GM12878 (cell line): ENCODE measurements around the gene PSRC1.

Experiments used
- BCL11A ChIP-seq: IDR thresholded peaks from 2 replicates; pipeline ENCODE4 v1.6.1; 2011; ENCODE audit warnings: low read depth, low read length
- CBX5 ChIP-seq: sonication (generic); IDR thresholded peaks from 2 replicates; pipeline ENCODE4 v1.6.1; 2016; ENCODE audit warnings: low read depth, moderate library complexity, mild to moderate bottlenecking, inconsistent platforms
- CHD2 ChIP-seq: IDR thresholded peaks from 2 replicates; pipeline ENCODE4 v1.6.1; 2011; ENCODE audit warnings: low read depth, low read length, improper control_type of control experiment, borderline replicate concordance
- HDGF ChIP-seq: fragments of 450-650 bp; IDR thresholded peaks from 2 replicates; pipeline ENCODE4 v1.6.1; 2016; ENCODE audit warnings: antibody characterized with exemption
- NR2C2 ChIP-seq: IDR thresholded peaks from 2 replicates; pipeline ENCODE4 v1.6.1; 2011; ENCODE audit warnings: borderline replicate concordance, low read depth; ENCODE audit not compliant: control insufficient read depth, insufficient read length
- POLR2AphosphoS2 ChIP-seq: IDR thresholded peaks from 2 replicates; pipeline ENCODE4 v1.6.1; 2011; ENCODE audit warnings: low read depth, mild to moderate bottlenecking, low read length, improper control_type of control experiment, moderate library complexity
- RFX5 ChIP-seq: IDR thresholded peaks from 2 replicates; pipeline ENCODE4 v1.6.1; 2011; ENCODE audit warnings: low read depth, low read length, improper control_type of control experiment
- ZBED1 ChIP-seq: IDR thresholded peaks from 2 replicates; pipeline ENCODE4 v1.6.1; 2016; ENCODE audit warnings: borderline replicate concordance
- ZZZ3 ChIP-seq: IDR thresholded peaks from 2 replicates; pipeline ENCODE4 v1.6.1; 2011; ENCODE audit warnings: low read depth; ENCODE audit not compliant: control insufficient read depth, insufficient read length
- TF ChIP-seq, protein P1 (sequence below): fragments of 450-650 bp; IDR thresholded peaks from 2 replicates; pipeline ENCODE4 v1.6.1; 2017; ENCODE audit warnings: mild to moderate bottlenecking
- TF ChIP-seq, protein P2 (sequence below): fragments of 150-350 bp; IDR thresholded peaks from 2 replicates; pipeline ENCODE4 v1.6.1; 2016; ENCODE audit warnings: low read depth, low read length
- TF ChIP-seq, protein P3 (sequence below), 3 experiments: IDR thresholded peaks in 2 of 3; conservative IDR thresholded peaks in 1 of 3; 2 replicates each; pipeline ENCODE4 v1.5.1; 2011; ENCODE audit warnings: low read depth in 3 of 3, low read length in 3 of 3, mild to moderate bottlenecking in 3 of 3, control low read depth in 2 of 3, moderate library complexity in 2 of 3, inconsistent platforms in 1 of 3, mixed read lengths in 1 of 3; ENCODE audit not compliant: control insufficient read depth in 2 of 3, insufficient read depth in 1 of 3; ENCODE audit errors: extremely low read depth in 1 of 3

DNA sequence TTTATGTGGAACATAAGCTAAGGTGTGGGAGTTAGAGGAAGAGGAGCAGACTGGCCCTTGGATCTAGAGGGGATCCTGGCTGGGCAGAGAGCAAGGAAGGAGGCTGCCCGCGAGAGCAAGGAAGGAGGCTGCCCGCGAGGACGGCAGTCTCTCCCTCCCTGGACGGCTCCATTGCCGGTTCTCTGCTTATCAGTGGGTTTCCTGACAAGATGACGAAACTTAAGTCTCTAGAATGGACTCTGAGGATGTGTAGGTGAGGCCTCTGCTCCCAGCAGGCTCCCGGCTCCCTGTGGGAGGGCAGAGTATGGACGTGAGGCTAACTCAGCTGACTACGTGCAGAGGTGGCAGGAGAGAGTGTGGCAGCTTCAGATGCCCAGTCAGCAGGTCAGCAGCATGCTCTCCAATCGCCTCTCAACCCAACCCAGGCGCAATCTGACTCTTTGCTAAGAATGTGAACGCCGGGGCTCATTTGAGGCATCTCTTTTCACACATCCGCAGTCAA is 17.8 kb upstream of the PSRC1 start:
- TF ChIP-seq NR2C2 (no peak), CBX5 (no peak), ZBED1 (no peak), BCL11A (no peak), ZZZ3 (no peak), CHD2 (no peak), HDGF (no peak), POLR2AphosphoS2 (no peak), RFX5 (no peak)
- TF ChIP-seq, protein P1, sequence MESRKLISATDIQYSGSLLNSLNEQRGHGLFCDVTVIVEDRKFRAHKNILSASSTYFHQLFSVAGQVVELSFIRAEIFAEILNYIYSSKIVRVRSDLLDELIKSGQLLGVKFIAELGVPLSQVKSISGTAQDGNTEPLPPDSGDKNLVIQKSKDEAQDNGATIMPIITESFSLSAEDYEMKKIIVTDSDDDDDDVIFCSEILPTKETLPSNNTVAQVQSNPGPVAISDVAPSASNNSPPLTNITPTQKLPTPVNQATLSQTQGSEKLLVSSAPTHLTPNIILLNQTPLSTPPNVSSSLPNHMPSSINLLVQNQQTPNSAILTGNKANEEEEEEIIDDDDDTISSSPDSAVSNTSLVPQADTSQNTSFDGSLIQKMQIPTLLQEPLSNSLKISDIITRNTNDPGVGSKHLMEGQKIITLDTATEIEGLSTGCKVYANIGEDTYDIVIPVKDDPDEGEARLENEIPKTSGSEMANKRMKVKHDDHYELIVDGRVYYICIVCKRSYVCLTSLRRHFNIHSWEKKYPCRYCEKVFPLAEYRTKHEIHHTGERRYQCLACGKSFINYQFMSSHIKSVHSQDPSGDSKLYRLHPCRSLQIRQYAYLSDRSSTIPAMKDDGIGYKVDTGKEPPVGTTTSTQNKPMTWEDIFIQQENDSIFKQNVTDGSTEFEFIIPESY = no peak
- TF ChIP-seq, protein P2, sequence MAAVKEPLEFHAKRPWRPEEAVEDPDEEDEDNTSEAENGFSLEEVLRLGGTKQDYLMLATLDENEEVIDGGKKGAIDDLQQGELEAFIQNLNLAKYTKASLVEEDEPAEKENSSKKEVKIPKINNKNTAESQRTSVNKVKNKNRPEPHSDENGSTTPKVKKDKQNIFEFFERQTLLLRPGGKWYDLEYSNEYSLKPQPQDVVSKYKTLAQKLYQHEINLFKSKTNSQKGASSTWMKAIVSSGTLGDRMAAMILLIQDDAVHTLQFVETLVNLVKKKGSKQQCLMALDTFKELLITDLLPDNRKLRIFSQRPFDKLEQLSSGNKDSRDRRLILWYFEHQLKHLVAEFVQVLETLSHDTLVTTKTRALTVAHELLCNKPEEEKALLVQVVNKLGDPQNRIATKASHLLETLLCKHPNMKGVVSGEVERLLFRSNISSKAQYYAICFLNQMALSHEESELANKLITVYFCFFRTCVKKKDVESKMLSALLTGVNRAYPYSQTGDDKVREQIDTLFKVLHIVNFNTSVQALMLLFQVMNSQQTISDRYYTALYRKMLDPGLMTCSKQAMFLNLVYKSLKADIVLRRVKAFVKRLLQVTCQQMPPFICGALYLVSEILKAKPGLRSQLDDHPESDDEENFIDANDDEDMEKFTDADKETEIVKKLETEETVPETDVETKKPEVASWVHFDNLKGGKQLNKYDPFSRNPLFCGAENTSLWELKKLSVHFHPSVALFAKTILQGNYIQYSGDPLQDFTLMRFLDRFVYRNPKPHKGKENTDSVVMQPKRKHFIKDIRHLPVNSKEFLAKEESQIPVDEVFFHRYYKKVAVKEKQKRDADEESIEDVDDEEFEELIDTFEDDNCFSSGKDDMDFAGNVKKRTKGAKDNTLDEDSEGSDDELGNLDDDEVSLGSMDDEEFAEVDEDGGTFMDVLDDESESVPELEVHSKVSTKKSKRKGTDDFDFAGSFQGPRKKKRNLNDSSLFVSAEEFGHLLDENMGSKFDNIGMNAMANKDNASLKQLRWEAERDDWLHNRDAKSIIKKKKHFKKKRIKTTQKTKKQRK = no peak
- TF ChIP-seq, protein P3, sequence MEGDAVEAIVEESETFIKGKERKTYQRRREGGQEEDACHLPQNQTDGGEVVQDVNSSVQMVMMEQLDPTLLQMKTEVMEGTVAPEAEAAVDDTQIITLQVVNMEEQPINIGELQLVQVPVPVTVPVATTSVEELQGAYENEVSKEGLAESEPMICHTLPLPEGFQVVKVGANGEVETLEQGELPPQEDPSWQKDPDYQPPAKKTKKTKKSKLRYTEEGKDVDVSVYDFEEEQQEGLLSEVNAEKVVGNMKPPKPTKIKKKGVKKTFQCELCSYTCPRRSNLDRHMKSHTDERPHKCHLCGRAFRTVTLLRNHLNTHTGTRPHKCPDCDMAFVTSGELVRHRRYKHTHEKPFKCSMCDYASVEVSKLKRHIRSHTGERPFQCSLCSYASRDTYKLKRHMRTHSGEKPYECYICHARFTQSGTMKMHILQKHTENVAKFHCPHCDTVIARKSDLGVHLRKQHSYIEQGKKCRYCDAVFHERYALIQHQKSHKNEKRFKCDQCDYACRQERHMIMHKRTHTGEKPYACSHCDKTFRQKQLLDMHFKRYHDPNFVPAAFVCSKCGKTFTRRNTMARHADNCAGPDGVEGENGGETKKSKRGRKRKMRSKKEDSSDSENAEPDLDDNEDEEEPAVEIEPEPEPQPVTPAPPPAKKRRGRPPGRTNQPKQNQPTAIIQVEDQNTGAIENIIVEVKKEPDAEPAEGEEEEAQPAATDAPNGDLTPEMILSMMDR (IDR thresholded peaks at IDR 0.05 in 2 of 3, conservative IDR thresholded peaks at IDR 0.05 in 1 of 3; ENCODE audit: control insufficient read depth in 2 of 3, extremely low read depth in 1 of 3, insufficient read depth in 1 of 3, low read depth in 3 of 3, low read length in 3 of 3) = no peak
